ENCODE data around the gene RASGRP3.

Gene RASGRP3

GRCh38 chr2:33597026-33597425 is 120.6 kb downstream of the RASGRP3 start:
- DNase-seq: no peak
- Histone ChIP-seq H3K36me3 (peaks cover 21% of the 10 kb centered on the region), H3K27me3 (ENCODE audit: insufficient read depth, low read depth, severe bottlenecking) (no peaks in the 10 kb centered on the region), H3K9me3 (ENCODE audit: severe bottlenecking) (no peaks in the 10 kb centered on the region), H3K4me3 (ENCODE audit: low read depth, low read length) (no peak overlapping the region), H3K27ac (no peak overlapping the region)
- TF ChIP-seq CTCF (IDR thresholded peaks at IDR 0.05; ENCODE audit: low read depth, low read length): no peak

- H3K4me3 ChIP-seq (ENCODE audit: low read depth, low read length): peak overlapping the region; percentile 77
- H3K27ac ChIP-seq: peak overlapping the region; percentile 76
- H3K27me3 ChIP-seq (ENCODE audit: insufficient read depth, low read depth, severe bottlenecking): no peaks in the 10 kb centered on the region
- peaks cover 10% of the 10 kb centered on the region for H3K36me3 ChIP-seq
- no peak for TF ChIP-seq CTCF (IDR thresholded peaks at IDR 0.05; ENCODE audit: low read depth, low read length)
- H3K9me3 ChIP-seq (ENCODE audit: severe bottlenecking): no peaks in the 10 kb centered on the region
- DNase-seq: peak; percentile 51
Measured at GRCh38 chr2:33598561-33599174, 122.2 kb downstream of the RASGRP3 start.

GRCh38 chr2:33599175-33599942 is 122.9 kb downstream of the RASGRP3 start, which contains the start of gene FAM98A:
FAM98A (minus strand) TSS chr2:33599299; CDS start chr2:33599221, 78 bp downstream.
- Histone ChIP-seq H3K27ac (peak within 1 kb of the TSS; percentile 76), H3K9me3 (ENCODE audit: severe bottlenecking) (no peaks in the 10 kb centered on the region), H3K4me3 (ENCODE audit: low read depth, low read length) (peak within 1 kb of the TSS; percentile 77), H3K36me3 (peaks cover 5% of the 10 kb centered on the region), H3K27me3 (ENCODE audit: insufficient read depth, low read depth, severe bottlenecking) (no peaks in the 10 kb centered on the region)
- TF ChIP-seq CTCF (IDR thresholded peaks at IDR 0.05; ENCODE audit: low read depth, low read length): peak; percentile 22; the same call in 1 of the 2 replicates
- DNase-seq: peak; percentile 100

GRCh38 chr2:33599943-33600192 is 123.4 kb downstream of the RASGRP3 start:
- Histone ChIP-seq H3K9me3 (ENCODE audit: severe bottlenecking) (no peaks in the 10 kb centered on the region), H3K36me3 (peaks cover 1% of the 10 kb centered on the region), H3K27me3 (ENCODE audit: insufficient read depth, low read depth, severe bottlenecking) (no peaks in the 10 kb centered on the region), H3K27ac (no peak overlapping the region), H3K4me3 (ENCODE audit: low read depth, low read length) (peak overlapping the region; percentile 77)
- no peak for DNase-seq
- no peak for TF ChIP-seq CTCF (IDR thresholded peaks at IDR 0.05; ENCODE audit: low read depth, low read length)

- Histone ChIP-seq H3K27me3 (ENCODE audit: insufficient read depth, low read depth, severe bottlenecking) (no peaks in the 10 kb centered on the region), H3K27ac (no peak overlapping the region), H3K4me3 (ENCODE audit: low read depth, low read length) (no peak overlapping the region), H3K36me3 (no peaks in the 10 kb centered on the region), H3K9me3 (ENCODE audit: severe bottlenecking) (no peaks in the 10 kb centered on the region)
- no peak for DNase-seq
- TF ChIP-seq CTCF (IDR thresholded peaks at IDR 0.05; ENCODE audit: low read depth, low read length): no peak
Measured at GRCh38 chr2:33602201-33602830, 125.9 kb downstream of the RASGRP3 start.
